ENCODE results near the gene ABCC6. TPM values are rescaled to one million over a fixed set of nuclear protein-coding genes. Genes with fewer than 3 reads are reported as not detected.

Gene ABCC6
- polyA plus RNA-seq, 3 donors, result 6.1 to 16.5 (median 14.7) TPM

DNA sequence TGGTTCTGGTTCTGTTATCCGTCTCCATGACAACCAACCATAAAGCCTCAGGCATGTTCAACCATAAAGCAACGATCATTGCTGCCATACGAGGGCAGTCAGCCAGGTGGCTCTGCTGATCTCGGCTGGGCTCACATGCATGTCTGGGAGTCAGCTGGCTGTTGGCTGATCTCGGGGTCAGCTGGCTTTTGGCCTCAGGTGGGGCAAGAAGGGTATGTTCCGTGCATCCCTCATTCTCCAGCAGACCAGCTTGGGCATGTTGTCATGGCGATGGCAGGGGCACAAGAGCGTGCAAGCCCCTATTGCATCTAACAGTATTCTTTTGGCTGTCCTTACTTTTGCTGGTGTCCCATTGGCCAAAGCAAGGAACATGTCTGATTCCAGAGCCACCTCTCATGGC is 86.2 kb downstream of the ABCC6 start:
- DNase-seq, result no peak
- peaks cover 0 to 2% (median 0%) of the 10 kb centered on the region in 7 donors for H3K9me3 Mint-ChIP-seq
- WGBS (ENCODE audit: insufficient coverage), result 84% methylated on average over 7 of the region's 8 CpGs
- no peaks in the 10 kb centered on the region for H3K27me3 ChIP-seq (ENCODE audit: control insufficient read depth in 2 of 2, insufficient read depth in 2 of 2, low read length in 2 of 2)
- no peak overlapping the region for H2AFZ ChIP-seq (ENCODE audit: insufficient read depth, low read depth, low read length, poor library complexity, severe bottlenecking)
- H4K20me1 ChIP-seq (ENCODE audit: insufficient read depth, low read length), result no peaks in the 10 kb centered on the region
- H3K9me3 ChIP-seq (replicated peaks in 1 of 2; ENCODE audit: control insufficient read depth in 1 of 2, insufficient read depth in 1 of 2, low read length in 2 of 2), result no peaks in the 10 kb centered on the region
- H3K4me3 Mint-ChIP-seq, result no peak overlapping the region
- no peaks in the 10 kb centered on the region for H3K4me1 ChIP-seq (ENCODE audit: control insufficient read depth in 1 of 2, insufficient read depth in 2 of 2, low read length in 2 of 2)
- H3K4me1 Mint-ChIP-seq, result no peaks in the 10 kb centered on the region
- H3K27ac Mint-ChIP-seq, result no peak overlapping the region
- no peak overlapping the region for H3K27ac ChIP-seq (ENCODE audit: low read depth in 1 of 2, low read length in 2 of 2)
- TF ChIP-seq, protein P1, sequence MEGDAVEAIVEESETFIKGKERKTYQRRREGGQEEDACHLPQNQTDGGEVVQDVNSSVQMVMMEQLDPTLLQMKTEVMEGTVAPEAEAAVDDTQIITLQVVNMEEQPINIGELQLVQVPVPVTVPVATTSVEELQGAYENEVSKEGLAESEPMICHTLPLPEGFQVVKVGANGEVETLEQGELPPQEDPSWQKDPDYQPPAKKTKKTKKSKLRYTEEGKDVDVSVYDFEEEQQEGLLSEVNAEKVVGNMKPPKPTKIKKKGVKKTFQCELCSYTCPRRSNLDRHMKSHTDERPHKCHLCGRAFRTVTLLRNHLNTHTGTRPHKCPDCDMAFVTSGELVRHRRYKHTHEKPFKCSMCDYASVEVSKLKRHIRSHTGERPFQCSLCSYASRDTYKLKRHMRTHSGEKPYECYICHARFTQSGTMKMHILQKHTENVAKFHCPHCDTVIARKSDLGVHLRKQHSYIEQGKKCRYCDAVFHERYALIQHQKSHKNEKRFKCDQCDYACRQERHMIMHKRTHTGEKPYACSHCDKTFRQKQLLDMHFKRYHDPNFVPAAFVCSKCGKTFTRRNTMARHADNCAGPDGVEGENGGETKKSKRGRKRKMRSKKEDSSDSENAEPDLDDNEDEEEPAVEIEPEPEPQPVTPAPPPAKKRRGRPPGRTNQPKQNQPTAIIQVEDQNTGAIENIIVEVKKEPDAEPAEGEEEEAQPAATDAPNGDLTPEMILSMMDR (IDR thresholded peaks at IDR 0.05), result no peak
- peaks cover 95 to 97% of the 10 kb centered on the region in 2 donors for H3K36me3 Mint-ChIP-seq
- intact Hi-C loops (cut with micrococcal nuclease), result no loop called here
- no peak overlapping the region for H3K4me2 ChIP-seq (replicated peaks; ENCODE audit: extremely low read depth, low read length, poor library complexity, severe bottlenecking)
- no peak overlapping the region for H3K9ac ChIP-seq (ENCODE audit: insufficient read depth, low read length, poor library complexity, severe bottlenecking)
- peaks cover 0 to 2% (median 0%) of the 10 kb centered on the region in 3 donors for H3K27me3 Mint-ChIP-seq (ENCODE audit: low read depth in 3 of 3)
- peaks cover 93 to 98% of the 10 kb centered on the region in 2 donors for H3K36me3 ChIP-seq (replicated peaks in 1 of 2; ENCODE audit: control insufficient read depth in 1 of 2, insufficient read depth in 2 of 2, low read length in 2 of 2)
- no peak overlapping the region for H3K4me3 ChIP-seq (replicated peaks in 1 of 3; ENCODE audit: low read depth in 2 of 3, low read length in 3 of 3)
- no peaks in the 10 kb centered on the region for H3K79me2 ChIP-seq (ENCODE audit: insufficient read depth, low read length)

DNA sequence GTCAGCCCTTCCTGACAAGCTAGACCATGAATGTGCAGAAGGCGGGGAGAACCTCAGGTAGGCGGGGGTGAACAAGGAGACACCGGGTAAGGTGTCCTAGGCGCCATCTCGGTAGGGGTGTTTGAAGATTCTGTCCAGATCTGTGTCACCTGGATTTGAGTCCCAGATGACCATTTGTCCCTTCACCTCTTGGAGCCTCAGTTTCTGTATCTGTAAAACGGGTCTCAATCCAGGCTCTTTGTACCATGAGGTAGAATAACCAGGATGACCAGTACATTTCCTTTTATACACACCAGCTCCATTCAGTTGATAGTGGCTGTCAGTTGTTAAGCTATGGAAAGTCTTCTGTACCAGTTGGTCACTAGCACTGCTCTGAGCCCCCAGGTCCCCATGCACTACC is 86.7 kb downstream of the ABCC6 start:
- Mint-ChIP-seq H3K9me3 (peaks cover 0 to 2% (median 0%) of the 10 kb centered on the region in 7 donors), H3K27me3 (ENCODE audit: low read depth in 3 of 3) (peaks cover 0 to under 1% (median 0%) of the 10 kb centered on the region in 3 donors), H3K36me3 (peaks cover 96 to 99% of the 10 kb centered on the region in 2 donors), H3K4me3 (no peak overlapping the region), H3K27ac (peak overlapping the region in 2 of 7 donors; percentile 18 to 70), H3K4me1 (no peaks in the 10 kb centered on the region)
- no peaks in the 10 kb centered on the region for H3K9me3 ChIP-seq (replicated peaks in 1 of 2; ENCODE audit: control insufficient read depth in 1 of 2, insufficient read depth in 1 of 2, low read length in 2 of 2)
- no peak overlapping the region for H3K4me2 ChIP-seq (replicated peaks; ENCODE audit: extremely low read depth, low read length, poor library complexity, severe bottlenecking)
- no peaks in the 10 kb centered on the region for H3K4me1 ChIP-seq (ENCODE audit: control insufficient read depth in 1 of 2, insufficient read depth in 2 of 2, low read length in 2 of 2)
- 100% methylated on average over 5 of the region's 6 CpGs for WGBS (ENCODE audit: insufficient coverage)
- no peaks in the 10 kb centered on the region for H4K20me1 ChIP-seq (ENCODE audit: insufficient read depth, low read length)
- intact Hi-C loops (cut with micrococcal nuclease), result no loop called here
- H3K27me3 ChIP-seq (ENCODE audit: control insufficient read depth in 2 of 2, insufficient read depth in 2 of 2, low read length in 2 of 2), result no peaks in the 10 kb centered on the region
- H3K79me2 ChIP-seq (ENCODE audit: insufficient read depth, low read length), result no peaks in the 10 kb centered on the region
- H3K9ac ChIP-seq (ENCODE audit: insufficient read depth, low read length, poor library complexity, severe bottlenecking), result no peak overlapping the region
- H2AFZ ChIP-seq (ENCODE audit: insufficient read depth, low read depth, low read length, poor library complexity, severe bottlenecking), result no peak overlapping the region
- DNase-seq, result no peak
- no peak overlapping the region for H3K27ac ChIP-seq (ENCODE audit: low read depth in 1 of 2, low read length in 2 of 2)
- TF ChIP-seq, protein P1 (IDR thresholded peaks at IDR 0.05), result no peak
- H3K4me3 ChIP-seq (replicated peaks in 1 of 3; ENCODE audit: low read depth in 2 of 3, low read length in 3 of 3), result no peak overlapping the region
- H3K36me3 ChIP-seq (replicated peaks in 1 of 2; ENCODE audit: control insufficient read depth in 1 of 2, insufficient read depth in 2 of 2, low read length in 2 of 2), result peaks cover 94 to 98% of the 10 kb centered on the region in 2 donors

Data from CD14-positive monocyte (primary cell).